ENCODE measurements around the gene SLC9A8. TPM values are rescaled to one million over a fixed set of nuclear protein-coding genes. Genes with fewer than 3 reads are reported as not detected.

SLC9A8 gene
- total RNA-seq, 5 donors from 2014 or later (not counting 1 experiment from before 2014, with no cell fraction given) = 22.2 to 34.2 (median 25.6) TPM

DNA sequence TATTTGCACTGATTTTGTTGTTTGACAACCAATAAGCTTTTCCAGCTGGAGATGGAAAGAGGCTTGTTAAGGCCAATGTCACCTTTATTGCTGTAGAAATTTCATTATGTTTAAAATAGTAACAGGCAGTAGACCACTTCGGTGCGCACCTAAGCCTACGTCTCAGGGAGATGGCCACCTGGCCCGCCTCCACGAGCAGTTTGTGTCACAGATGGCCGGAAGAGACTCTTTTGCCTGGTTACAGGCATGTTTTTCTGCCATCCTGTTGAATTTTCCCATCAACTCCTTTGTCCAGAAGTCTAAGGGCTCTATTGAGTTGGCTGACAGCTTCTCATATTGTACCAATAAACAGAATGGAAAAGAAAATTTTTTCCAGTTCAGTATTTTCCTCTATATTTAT, 51.0 kb downstream of the SLC9A8 start:
- Mint-ChIP-seq H3K27ac (no peak overlapping the region), H3K4me1 (peaks cover 0 to 2% (median 0%) of the 10 kb centered on the region in 3 donors), H3K36me3 (peaks cover 63% of the 10 kb centered on the region)

DNA sequence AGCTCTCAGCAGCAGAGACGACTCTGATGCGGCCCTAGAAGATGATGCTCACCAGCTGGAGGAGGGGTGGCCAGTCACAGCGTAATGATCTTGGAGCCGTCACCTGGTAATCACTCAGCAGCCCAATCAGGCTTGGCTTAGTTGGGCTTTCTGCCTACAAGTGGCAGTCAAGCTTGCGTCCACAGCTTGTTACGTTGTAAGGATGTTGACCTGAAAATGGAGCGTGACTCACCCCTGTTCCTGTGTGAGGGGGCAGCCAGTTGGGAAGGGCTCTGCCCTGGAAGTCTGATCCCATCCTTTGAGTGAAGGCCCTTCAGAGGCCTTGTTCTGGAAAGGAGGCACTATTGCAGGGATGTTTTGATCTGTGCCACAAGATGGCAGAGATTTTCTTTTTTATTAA, 52.9 kb downstream of the SLC9A8 start:
- CTCF ChIA-PET = no interaction called here
- Histone ChIP-seq H3K27me3 (replicated peaks in 1 of 2; ENCODE audit: control insufficient read depth in 2 of 2, extremely low read depth in 1 of 2, insufficient read depth in 2 of 2, low read length in 1 of 2) (no peaks in the 10 kb centered on the region), H3K4me3 (ENCODE audit: control insufficient read depth in 1 of 2, extremely low read depth in 1 of 2, low read length in 1 of 2) (no peak overlapping the region), H3K4me1 (ENCODE audit: control insufficient read depth in 1 of 2, extremely low read depth in 1 of 2, insufficient read depth in 2 of 2, low read length in 2 of 2) (no peaks in the 10 kb centered on the region), H3K36me3 (ENCODE audit: control insufficient read depth in 2 of 2, extremely low read depth in 1 of 2, insufficient read depth in 1 of 2, low read length in 1 of 2) (peaks cover 3 to 66% of the 10 kb centered on the region in 2 donors), H3K9me3 (no peaks in the 10 kb centered on the region), H3K27ac (ENCODE audit: low read length) (no peak overlapping the region)
- Mint-ChIP-seq H3K4me3 (no peak overlapping the region), H3K36me3 (peaks cover 65% of the 10 kb centered on the region), H3K4me1 (peaks cover 0 to 2% (median 0%) of the 10 kb centered on the region in 3 donors), H3K27ac (no peak overlapping the region), H3K9me3 (no peaks in the 10 kb centered on the region), H3K27me3 (no peaks in the 10 kb centered on the region)
- DNase-seq (no peak), ATAC-seq (replicated peaks in 1 of 4) (no peak)
- POLR2A ChIA-PET = no interaction called here
- WGBS (ENCODE audit: insufficient coverage) = 89% methylated on average over 7 of the region's 7 CpGs

More for the DNA sequence above, 51.0 kb downstream of the SLC9A8 start:
- no peak for DNase-seq
- Histone ChIP-seq H3K4me1 (ENCODE audit: control insufficient read depth in 1 of 2, extremely low read depth in 1 of 2, insufficient read depth in 2 of 2, low read length in 2 of 2) (no peaks in the 10 kb centered on the region), H3K27ac (ENCODE audit: low read length) (no peak overlapping the region), H3K27me3 (replicated peaks in 1 of 2; ENCODE audit: control insufficient read depth in 2 of 2, extremely low read depth in 1 of 2, insufficient read depth in 2 of 2, low read length in 1 of 2) (no peaks in the 10 kb centered on the region), H3K9me3 (no peaks in the 10 kb centered on the region), H3K4me3 (ENCODE audit: control insufficient read depth in 1 of 2, extremely low read depth in 1 of 2, low read length in 1 of 2) (no peak overlapping the region), H3K36me3 (ENCODE audit: control insufficient read depth in 2 of 2, extremely low read depth in 1 of 2, insufficient read depth in 1 of 2, low read length in 1 of 2) (peaks cover 3 to 69% of the 10 kb centered on the region in 2 donors)
- H3K4me3 Mint-ChIP-seq = no peak overlapping the region
- POLR2A ChIA-PET = no interaction called here
- ATAC-seq (replicated peaks in 1 of 4) = no peak
- CTCF ChIA-PET = no interaction called here
- no peaks in the 10 kb centered on the region for H3K27me3 Mint-ChIP-seq
- WGBS (ENCODE audit: insufficient coverage) = 100% methylated on average over 3 of the region's 6 CpGs
- no peaks in the 10 kb centered on the region for H3K9me3 Mint-ChIP-seq

DNA sequence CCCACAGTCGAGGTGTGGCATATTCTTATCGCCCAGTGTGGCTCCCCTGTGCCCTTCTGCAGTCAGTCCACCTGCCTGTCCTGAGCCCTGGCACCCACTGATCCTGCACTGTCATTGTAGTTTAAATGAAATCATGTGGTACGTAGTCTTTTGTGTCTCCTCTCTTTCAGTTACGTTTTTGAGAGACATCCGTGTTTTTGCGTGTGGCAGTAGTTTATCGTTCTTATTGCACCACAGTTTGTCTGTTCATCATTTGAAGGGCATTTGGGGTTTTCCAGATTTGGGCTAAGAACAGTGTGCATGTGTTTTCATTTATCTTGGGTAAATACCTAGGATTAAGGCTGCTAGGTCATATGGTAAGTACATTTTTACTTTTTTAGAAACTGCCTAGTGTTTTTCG, 53.4 kb downstream of the SLC9A8 start:
- peaks cover 3 to 66% of the 10 kb centered on the region in 2 donors for H3K36me3 ChIP-seq (ENCODE audit: control insufficient read depth in 2 of 2, extremely low read depth in 1 of 2, insufficient read depth in 1 of 2, low read length in 1 of 2)
- no peak overlapping the region for H3K4me3 ChIP-seq (ENCODE audit: control insufficient read depth in 1 of 2, extremely low read depth in 1 of 2, low read length in 1 of 2)
- Mint-ChIP-seq H3K9me3 (no peaks in the 10 kb centered on the region), H3K4me3 (no peak overlapping the region), H3K4me1 (peaks cover 0 to 2% (median 0%) of the 10 kb centered on the region in 3 donors), H3K27me3 (no peaks in the 10 kb centered on the region), H3K27ac (no peak overlapping the region), H3K36me3 (peaks cover 61% of the 10 kb centered on the region)
- 97% methylated on average over 5 of the region's 8 CpGs for WGBS (ENCODE audit: insufficient coverage)
- CTCF ChIA-PET = no interaction called here
- POLR2A ChIA-PET = no interaction called here
- H3K9me3 ChIP-seq = no peaks in the 10 kb centered on the region
- H3K27ac ChIP-seq (ENCODE audit: low read length) = no peak overlapping the region
- ATAC-seq (replicated peaks in 1 of 4) (no peak), DNase-seq (no peak)
- no peaks in the 10 kb centered on the region for H3K4me1 ChIP-seq (ENCODE audit: control insufficient read depth in 1 of 2, extremely low read depth in 1 of 2, insufficient read depth in 2 of 2, low read length in 2 of 2)
- no peaks in the 10 kb centered on the region for H3K27me3 ChIP-seq (replicated peaks in 1 of 2; ENCODE audit: control insufficient read depth in 2 of 2, extremely low read depth in 1 of 2, insufficient read depth in 2 of 2, low read length in 1 of 2)

DNA sequence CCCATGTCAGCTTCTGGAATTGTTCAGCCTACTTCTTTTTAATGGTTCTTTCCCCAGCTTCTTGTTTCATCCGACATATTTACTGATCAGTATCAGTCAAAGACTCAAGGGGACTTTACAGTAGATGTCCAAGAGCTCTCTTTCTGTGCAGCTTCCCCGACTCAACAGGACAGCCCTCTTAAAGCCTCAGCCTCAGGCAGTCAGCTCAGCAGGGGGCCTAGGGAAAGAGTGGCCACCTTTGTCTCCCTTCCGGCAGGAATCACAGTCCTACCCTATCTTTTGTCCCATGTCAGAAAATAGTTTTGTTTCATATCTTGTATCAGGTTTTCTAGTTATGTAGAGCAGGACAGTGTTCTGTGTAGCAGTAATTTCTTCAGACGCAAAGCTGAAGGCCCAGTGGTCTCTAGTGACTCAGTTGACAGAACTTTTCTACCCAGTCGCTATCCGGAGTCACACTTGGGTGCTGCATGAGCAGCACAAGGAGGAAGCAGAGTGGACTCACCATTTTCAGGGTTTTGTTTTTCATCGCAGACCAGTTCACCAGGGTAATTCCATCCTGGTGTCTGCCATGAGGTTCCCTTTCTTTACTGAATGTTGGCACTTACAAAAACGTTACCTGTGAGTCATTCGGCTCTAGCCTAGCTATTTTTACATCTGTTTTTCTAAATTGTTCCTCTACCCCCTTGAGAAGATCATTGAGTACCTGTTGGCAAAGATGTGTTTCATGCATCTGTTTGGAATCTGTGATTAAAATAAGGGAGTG, 55.0 kb downstream of the SLC9A8 start:
- H3K4me3 Mint-ChIP-seq = no peak overlapping the region
- H3K27me3 Mint-ChIP-seq = no peaks in the 10 kb centered on the region
- DNase-seq (no peak), ATAC-seq (replicated peaks in 1 of 4) (no peak)
- H3K9me3 Mint-ChIP-seq = no peaks in the 10 kb centered on the region
- Histone ChIP-seq H3K9me3 (no peaks in the 10 kb centered on the region), H3K4me3 (ENCODE audit: control insufficient read depth in 1 of 2, extremely low read depth in 1 of 2, low read length in 1 of 2) (no peak overlapping the region), H3K4me1 (ENCODE audit: control insufficient read depth in 1 of 2, extremely low read depth in 1 of 2, insufficient read depth in 2 of 2, low read length in 2 of 2) (no peaks in the 10 kb centered on the region), H3K27me3 (replicated peaks in 1 of 2; ENCODE audit: control insufficient read depth in 2 of 2, extremely low read depth in 1 of 2, insufficient read depth in 2 of 2, low read length in 1 of 2) (no peaks in the 10 kb centered on the region), H3K27ac (ENCODE audit: low read length) (no peak overlapping the region), H3K36me3 (ENCODE audit: control insufficient read depth in 2 of 2, extremely low read depth in 1 of 2, insufficient read depth in 1 of 2, low read length in 1 of 2) (peaks cover 6 to 65% of the 10 kb centered on the region in 2 donors)
- ChIA-PET POLR2A (interaction anchor here in 1 of 2 donors (0.5 kb wide), 1 partner anchor 161 kb away, joined by 3 read pairs; no protein-coding TSS in a partner anchor), CTCF (interaction anchor here in 1 of 2 donors (0.8 kb wide), 1 partner anchor 21 kb away, joined by 3 read pairs; no protein-coding TSS in a partner anchor)
- H3K4me1 Mint-ChIP-seq = peaks cover 0 to 2% (median 0%) of the 10 kb centered on the region in 3 donors
- H3K36me3 Mint-ChIP-seq = peaks cover 47% of the 10 kb centered on the region
- 95% methylated on average over 6 of the region's 9 CpGs for WGBS (ENCODE audit: insufficient coverage)
- H3K27ac Mint-ChIP-seq = peak overlapping the region in 1 of 2 donors; percentile 11

DNA sequence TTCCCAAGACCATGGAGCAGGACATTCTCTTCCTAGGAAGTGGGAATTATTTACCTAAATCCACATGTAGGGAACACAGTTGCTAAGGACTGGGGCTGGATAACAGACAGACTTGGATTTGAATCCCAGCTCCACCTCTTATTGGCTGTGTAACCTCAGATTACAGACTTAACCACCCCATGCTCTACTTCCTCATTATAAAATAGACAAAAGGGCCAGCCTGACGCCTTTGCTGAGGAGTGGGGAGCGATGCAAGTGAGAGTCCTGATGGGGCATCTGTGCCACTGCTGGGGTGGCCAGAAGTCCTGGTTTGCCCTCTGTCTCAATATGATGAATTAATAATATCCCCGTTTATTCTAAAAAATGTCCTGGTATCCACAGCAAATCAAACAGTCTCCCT, 55.9 kb downstream of the SLC9A8 start:
- CTCF ChIA-PET = no interaction called here

DNA sequence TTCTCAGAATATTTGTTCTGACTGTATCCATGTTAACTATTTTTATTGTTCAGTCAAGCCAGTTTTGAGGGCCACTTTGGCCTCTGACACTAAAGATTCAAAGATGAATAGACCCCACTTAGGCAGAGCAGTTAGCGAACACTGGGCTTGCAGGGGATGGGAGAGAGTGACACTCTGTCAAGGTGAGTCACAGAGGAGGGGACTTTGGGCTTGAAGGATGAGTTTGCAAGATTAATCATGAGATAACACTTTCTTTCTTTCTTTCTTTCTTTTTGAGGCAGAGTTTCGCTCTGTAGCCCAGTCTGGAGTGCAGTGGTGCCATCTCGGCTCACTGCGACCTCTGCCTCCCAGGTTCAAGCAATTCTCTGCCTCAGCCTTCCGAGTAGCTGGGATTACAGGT, 56.3 kb downstream of the SLC9A8 start:
- POLR2A ChIA-PET = no interaction called here
- Mint-ChIP-seq H3K9me3 (no peaks in the 10 kb centered on the region), H3K4me1 (peaks cover 0 to 2% (median 0%) of the 10 kb centered on the region in 3 donors), H3K27ac (no peak overlapping the region), H3K4me3 (no peak overlapping the region), H3K27me3 (no peaks in the 10 kb centered on the region), H3K36me3 (peaks cover 47% of the 10 kb centered on the region)
- Histone ChIP-seq H3K4me1 (ENCODE audit: control insufficient read depth in 1 of 2, extremely low read depth in 1 of 2, insufficient read depth in 2 of 2, low read length in 2 of 2) (no peaks in the 10 kb centered on the region), H3K4me3 (ENCODE audit: control insufficient read depth in 1 of 2, extremely low read depth in 1 of 2, low read length in 1 of 2) (no peak overlapping the region), H3K9me3 (no peaks in the 10 kb centered on the region), H3K27me3 (replicated peaks in 1 of 2; ENCODE audit: control insufficient read depth in 2 of 2, extremely low read depth in 1 of 2, insufficient read depth in 2 of 2, low read length in 1 of 2) (no peaks in the 10 kb centered on the region), H3K36me3 (ENCODE audit: control insufficient read depth in 2 of 2, extremely low read depth in 1 of 2, insufficient read depth in 1 of 2, low read length in 1 of 2) (peaks cover 6 to 59% of the 10 kb centered on the region in 2 donors), H3K27ac (ENCODE audit: low read length) (no peak overlapping the region)
- 67% methylated on average over 3 of the region's 5 CpGs for WGBS (ENCODE audit: insufficient coverage)
- ATAC-seq (replicated peaks in 1 of 4) (no peak), DNase-seq (no peak)
- CTCF ChIA-PET = no interaction called here

More for the DNA sequence above, 55.9 kb downstream of the SLC9A8 start:
- ATAC-seq (replicated peaks in 1 of 4) (no peak), DNase-seq (no peak)
- peaks cover 6 to 62% of the 10 kb centered on the region in 2 donors for H3K36me3 ChIP-seq (ENCODE audit: control insufficient read depth in 2 of 2, extremely low read depth in 1 of 2, insufficient read depth in 1 of 2, low read length in 1 of 2)
- no peak overlapping the region for H3K27ac ChIP-seq (ENCODE audit: low read length)
- Mint-ChIP-seq H3K9me3 (no peaks in the 10 kb centered on the region), H3K27me3 (no peaks in the 10 kb centered on the region), H3K4me1 (peaks cover 0 to 2% (median 0%) of the 10 kb centered on the region in 3 donors), H3K4me3 (no peak overlapping the region), H3K36me3 (peaks cover 47% of the 10 kb centered on the region), H3K27ac (no peak overlapping the region)
- H3K4me1 ChIP-seq (ENCODE audit: control insufficient read depth in 1 of 2, extremely low read depth in 1 of 2, insufficient read depth in 2 of 2, low read length in 2 of 2) = no peaks in the 10 kb centered on the region
- no peaks in the 10 kb centered on the region for H3K9me3 ChIP-seq
- H3K27me3 ChIP-seq (replicated peaks in 1 of 2; ENCODE audit: control insufficient read depth in 2 of 2, extremely low read depth in 1 of 2, insufficient read depth in 2 of 2, low read length in 1 of 2) = no peaks in the 10 kb centered on the region
- H3K4me3 ChIP-seq (ENCODE audit: control insufficient read depth in 1 of 2, extremely low read depth in 1 of 2, low read length in 1 of 2) = no peak overlapping the region
- 100% methylated on average over 2 of the region's 3 CpGs for WGBS (ENCODE audit: insufficient coverage)
- POLR2A ChIA-PET = no interaction called here

All from T-cell (primary cell).